Activated CD4-positive, alpha-beta T cell treated with anti-CD3 and anti-CD28 coated beads, Interleukin-10, Interleukin-2, amounts not matched to agents 100 ng/mL and 50 ng/mL, durations not matched to agents 16 hours and 8 hours (primary cell): Measurements from ENCODE around the gene ATP5F1D.

Source experiments
- DNase-seq: peaks from one replicate; pipeline ENCODE4 v3.0.0-alpha.2; 2020

The ATP5F1D gene

DNA sequence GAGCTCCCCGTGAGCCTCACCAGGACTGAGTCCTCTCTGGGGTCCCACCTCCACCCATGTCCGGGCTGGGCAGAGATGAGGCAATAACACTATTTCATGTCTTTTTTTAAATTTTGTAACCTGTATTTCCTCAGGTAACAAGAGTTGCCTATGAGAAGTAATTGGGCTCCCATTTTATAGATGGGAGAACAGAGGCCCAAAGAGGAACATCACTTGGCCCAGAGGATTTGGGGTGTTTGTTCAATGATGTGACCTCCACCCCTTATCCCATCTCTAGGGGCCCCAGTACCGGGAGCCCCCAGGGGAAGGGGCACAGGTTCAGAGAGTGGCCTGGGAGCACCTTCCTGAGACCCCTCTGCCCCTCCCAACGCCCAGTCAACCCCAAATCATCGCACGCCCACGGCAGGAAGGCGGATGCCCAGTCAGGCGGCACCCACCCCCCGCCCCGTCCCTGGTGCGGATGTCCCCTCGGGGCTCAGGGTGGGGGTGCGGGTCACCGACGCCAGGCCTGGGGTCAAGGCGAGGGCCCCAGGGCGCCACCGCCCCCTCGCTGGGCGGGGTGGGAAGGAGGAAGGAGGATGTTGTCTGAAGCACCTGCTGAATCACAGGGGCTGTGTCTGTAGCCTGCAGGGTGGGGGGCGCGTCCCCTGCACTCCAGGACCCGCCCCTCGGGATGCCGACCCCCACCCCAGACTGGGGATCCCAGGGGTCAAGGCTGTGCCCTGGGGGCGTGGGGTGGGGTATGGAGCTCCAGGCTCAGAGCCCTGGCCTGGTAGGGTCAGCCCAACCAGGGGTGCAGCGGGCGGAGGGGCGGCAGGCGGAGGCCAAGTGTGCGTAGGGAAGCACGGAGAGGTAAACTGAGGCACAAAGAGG lies 18.6 kb downstream of the ATP5F1D start:
- DNase-seq, result peak; percentile 62

DNA sequence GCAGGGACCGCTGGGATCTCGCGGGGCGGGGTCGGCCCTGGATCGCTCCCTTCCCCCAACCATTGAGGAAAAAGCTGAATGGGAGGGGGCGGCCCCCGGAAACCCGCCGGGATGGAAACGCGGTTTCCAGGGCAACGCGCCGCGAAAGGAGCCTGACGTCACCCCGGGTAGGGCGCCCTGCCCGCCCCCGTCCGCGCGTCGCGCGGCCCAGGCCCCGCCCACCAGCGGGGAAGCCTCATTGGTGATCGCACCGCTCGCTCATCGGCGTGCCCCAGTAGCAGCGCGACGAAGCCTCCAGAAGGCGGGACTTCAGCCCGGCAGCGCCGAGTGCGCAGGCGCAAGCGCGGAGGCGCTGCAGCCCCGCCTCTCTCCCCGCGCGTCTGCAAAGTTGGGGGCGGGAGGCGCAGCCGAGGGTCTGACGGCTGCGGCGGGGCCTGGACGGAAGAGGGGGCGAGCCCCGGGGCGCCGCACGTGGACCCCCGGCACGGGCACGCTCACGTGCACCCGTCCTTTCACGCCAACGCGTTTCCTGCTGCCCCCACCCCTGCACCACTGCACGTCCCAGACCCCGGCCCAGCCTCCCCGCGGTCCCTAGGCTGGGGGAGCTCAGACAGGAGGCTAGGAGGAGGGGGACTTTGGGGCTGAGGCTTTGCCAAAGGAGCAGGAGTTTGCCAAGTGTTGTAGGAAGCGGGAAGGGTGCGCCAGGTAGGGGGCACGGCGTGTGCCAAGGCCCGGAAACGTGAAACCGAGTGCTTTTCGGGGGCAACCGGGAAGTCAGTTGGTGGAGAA lies 19.4 kb downstream of the ATP5F1D start:
- DNase-seq, result peak; percentile 99

DNA sequence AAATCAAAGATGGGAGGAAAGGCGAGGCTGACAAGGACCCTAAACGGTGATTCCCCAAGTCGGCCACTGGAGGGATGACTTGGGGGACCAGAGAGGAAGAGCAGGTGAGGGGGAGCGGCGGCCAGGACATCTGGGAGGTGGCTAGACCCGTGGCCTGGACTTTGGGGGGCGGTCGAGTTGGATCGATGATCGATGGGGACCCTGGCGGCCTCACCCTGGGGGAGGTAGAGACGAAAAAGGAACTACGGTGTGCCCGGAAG lies 19.9 kb downstream of the ATP5F1D start:
- DNase-seq, result peak; percentile 35

DNA sequence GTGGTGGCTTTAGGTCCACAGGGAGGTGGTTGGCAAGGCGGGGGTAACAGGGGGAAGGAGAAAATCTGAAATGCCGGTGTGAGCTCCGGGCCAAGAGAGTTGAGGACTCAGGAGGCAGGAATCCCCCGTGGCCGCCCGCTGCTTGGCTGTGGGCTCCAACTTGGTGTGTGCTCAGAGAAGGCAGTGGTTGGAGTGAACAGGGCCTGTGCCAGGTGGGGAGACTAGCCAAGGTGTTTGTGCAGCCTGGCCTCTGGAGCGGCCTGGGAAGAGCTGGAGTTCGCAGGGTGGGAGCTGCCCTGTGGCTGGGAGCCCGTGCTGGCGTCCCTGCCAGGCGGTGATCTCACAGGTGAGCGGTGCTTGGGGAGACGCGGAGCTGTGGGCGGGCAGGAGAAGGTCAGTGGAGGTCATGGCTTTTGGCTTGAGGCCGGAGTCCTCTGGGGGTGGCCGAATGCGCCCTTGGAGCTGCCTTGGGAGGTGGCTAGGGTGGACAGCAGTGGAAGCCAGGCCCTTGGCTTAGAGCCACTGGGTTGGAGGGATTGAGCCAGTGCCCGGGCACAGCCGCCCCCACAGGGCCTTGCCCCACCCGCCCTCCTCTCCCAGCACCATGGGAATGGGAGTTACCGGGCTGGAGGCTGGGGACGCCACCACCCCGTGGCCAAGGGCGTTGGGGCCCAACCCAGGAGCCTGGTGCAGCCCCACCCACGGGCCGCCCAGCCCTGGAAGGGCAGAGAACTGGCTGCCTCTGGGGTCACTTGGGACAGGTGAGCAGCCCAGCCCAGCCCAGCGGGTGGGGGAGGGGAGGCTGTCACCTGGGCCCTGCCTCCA lies 20.5 kb downstream of the ATP5F1D start:
- no peak for DNase-seq

DNA sequence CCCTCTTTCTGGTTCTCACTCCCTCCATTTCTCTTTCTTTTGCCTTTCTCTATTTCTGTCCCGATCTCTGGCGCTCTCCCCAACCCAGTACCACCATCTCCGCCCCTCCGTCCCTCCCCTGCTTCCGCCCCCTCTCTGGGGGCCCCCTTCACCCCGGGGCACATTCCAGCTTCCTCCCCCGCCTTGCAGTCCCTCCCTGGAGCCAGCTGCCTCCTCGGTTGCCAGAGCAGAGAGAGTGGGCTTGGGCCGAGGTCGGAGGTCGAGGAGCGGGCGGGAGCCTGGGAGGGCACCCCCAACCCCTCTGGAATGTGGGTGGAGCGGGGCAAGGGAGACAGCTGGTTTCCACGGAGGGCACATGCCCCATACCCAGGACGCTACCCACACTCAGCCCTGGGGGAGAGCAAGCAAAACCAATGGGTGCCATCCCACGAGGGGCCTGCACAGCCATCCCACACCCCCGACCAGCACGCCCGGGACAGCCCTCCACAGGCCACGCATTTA lies 21.1 kb downstream of the ATP5F1D start:
- no peak for DNase-seq

DNA sequence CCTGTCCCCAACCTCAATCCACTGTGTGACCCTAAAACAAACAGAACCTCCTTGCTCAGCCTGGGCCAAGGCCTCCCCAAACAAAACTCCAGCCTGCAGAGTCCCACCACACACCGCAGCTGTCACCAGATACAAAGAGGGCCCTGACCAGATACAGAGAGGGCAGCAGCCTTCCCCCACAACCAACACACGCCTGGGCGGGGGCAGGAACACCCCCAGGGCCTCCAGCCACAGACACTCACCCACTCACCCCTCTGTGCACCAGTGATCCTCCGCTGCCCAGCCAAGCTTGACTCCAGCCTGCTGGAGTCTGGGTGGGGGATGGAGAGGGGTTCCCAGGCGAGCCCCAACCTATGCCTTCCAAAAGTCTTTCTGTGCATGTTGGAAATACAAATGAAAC lies 21.6 kb downstream of the ATP5F1D start:
- no peak for DNase-seq

DNA sequence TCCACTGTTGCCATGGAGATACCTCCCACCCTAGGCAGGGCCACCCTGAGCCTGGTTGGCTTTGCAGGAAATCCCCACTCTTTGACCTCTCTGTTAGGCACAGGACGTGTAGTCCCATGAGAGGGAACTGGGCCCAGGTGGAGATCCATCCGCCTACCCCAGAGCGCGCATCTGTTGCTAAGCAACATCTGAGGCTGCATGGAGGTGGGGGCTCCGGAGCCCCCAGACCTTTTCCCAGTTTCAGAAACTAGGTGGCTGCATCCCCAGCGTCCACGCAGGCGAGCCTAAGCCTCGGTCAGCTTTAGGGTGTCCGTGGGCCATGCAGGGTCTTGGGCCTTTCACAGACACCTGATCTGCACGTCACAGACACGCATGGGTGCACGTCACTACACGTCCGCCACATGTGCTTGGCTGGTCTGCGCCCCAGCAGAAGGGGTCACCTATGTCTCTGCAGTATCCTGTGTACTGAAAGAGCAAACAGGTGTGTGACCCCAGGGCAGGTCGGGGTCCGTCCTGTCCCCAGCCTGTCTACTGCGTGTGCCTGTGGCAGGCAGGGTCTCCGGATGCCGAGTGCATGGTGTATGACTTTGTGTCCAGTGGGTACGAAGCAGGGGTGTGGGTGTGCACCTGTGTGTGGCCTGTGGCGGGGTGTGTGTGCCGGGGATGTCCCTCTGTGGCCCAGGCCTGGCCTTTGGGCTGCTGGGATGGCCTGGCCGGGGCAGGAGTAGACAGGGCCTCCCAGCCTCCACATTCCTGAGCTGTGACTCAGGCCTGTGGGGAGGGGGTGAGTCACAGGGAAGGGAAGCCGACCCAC lies 23.5 kb downstream of the ATP5F1D start:
- no peak for DNase-seq

DNA sequence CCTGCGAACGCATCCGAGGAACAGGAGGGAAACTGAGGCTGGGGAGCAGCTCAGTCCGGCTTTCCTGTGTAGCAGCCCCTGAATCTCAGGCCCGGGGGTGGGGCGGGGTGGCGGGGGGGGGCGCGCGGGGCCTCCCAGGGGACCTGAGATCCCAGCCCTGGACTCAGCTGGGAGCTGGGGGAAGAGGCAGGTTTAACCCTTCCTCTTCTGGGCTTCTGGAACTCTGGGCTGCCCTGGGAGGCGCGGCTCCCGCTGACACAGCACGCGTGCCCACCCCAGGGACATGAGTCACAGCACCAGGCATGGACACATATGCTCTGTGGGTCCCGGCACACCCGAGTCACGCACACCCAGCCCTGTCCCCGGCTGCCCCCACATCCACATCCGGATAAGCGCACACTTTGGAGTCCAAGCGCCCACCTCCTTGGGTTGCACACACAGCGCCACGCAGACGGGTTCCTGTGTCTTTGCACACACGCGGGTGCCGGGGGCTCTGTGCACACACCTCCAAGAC lies 24.1 kb downstream of the ATP5F1D start:
- peak; percentile 35 for DNase-seq

DNA sequence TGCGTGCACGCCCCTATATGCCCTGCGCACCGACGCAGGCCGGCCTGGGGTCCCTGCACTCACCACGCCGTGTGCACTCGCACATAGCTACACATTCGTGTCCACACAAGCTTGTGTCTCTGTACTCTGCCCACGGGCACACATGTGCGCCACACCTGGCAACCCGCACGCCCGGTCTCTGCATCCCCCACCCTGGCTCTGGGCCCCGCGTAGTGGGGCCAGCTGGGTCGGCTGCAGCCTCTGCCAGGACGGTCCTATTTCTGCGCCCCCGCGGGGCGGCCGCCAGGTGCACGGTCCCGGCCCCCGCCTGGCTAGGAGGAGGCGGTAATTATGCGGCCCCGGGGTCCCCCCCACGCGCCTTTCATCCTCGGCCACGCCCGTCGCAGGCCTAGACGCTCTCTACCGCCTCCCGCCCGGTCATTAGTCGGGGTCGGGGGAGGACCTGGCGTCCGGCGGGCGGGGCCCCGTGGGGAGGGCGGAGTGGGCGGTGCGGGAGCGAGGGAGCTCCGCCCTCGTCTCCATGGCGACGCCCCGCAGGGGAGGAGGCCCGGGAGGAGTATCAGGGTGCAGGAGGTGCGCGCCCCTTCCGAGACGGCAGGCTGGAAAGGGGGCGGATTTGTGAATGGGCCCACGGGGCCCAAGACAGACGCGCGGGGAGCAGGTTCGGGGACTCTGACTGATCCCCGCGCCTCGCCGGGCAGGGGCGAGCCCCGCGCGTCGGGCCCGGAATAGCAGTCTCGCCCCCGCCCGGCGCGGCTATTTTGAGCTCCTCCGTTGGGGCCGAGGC lies 24.8 kb downstream of the ATP5F1D start:
- peak; percentile 94 for DNase-seq

DNA sequence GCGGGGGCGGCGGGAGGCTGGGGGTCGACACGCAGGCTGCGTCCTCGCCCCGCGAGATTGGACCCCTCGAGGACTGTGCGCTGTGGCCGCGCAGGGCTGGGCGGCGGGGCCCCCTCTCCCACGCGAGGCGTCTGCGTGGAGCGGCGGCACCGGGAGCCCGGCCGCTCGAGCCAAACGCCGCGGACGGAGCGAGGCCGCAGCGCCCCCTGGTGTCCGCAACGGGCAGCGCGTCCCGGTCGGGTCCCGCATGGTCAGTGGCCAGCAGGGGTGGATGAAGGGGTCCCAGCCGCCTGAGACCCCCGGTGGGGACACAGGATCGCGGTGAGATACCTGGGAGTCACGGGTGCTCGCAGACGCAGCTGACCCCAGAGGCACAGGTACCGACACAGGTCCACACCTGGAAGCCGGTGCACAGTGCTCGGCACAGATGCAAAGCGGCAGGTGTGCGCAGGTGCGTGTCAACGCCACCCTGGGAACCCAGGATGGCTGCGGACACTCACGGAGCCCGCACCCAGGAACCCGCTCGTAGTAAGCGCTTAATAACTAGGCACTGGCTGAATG lies 25.4 kb downstream of the ATP5F1D start:
- peak; percentile 73 for DNase-seq

DNA sequence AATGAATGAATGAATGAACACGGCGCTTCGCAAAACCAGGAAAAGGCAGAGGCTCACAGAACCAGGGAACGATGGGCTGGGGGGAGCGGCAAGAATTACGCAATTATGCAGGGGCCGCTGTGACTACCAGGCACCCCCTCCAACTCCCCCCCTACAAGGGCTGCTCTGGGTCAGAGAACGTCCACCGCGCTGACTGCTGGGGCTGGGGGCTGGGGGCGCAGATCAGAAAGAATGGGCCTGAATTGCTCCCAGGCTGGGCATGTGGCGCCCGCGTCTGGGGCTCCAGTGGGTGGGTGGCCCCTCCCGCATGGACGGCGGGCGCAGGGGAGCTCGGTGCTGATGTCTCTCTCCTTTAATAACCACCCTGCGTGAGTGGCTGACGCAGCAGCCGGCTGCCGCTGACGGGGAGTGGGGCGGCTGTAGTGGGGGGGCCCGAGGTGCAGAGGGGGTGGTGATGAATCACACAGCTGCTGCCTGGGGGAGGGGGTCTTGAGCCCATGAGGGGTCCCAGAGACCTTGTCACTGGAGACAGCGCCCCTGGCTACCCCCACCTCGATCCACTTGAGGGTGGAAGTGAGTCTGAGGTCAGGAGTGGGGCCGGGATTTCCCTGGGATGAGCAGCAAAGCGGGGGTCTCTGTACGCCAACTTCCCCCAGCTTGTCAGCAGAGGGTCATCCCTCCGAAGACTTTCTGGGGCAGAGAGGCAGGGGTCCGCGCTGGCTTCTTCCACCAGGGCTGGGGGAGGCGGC lies 26.1 kb downstream of the ATP5F1D start:
- DNase-seq, result no peak

DNA sequence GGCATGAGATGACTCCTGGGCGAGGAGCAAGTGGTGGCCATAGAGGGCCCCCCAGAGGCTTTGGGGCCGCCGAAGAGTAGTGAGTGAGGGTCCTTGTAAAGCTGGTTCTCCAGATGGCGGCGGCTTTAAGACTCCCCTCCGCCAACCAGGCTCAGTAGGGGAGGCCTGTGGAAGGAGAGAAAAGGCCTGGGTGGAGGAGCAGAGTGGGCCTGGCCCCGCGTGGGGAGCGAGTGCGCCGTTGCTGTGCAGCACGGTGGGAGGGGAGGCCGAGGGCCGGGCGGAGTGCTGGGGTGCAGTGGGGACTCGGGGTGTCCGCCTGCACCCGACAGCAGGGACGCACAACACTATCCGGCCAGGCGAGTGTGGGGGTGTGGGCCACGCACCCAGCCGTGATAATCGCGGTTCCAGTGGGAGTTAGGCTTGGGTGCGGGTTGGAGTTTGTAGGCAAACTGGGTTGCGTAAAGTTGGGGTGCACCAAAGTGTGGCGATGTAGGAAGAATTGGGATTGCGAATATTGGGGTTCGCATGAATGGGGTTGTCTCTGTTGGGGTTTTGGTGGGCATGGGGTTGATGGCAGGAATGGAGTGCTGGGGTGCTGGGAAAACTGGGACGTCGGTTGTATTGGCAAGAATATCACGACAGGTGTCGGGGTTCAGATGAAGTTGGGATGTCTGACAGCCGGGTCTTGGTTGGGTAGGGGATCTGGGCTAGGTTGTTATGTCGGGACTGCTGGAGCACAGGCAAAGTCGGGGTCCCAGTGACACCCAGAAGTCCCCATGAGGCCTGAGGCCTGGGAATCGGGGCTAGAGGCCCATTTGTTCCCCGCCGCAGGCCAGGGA lies 26.9 kb downstream of the ATP5F1D start:
- no peak for DNase-seq

DNA sequence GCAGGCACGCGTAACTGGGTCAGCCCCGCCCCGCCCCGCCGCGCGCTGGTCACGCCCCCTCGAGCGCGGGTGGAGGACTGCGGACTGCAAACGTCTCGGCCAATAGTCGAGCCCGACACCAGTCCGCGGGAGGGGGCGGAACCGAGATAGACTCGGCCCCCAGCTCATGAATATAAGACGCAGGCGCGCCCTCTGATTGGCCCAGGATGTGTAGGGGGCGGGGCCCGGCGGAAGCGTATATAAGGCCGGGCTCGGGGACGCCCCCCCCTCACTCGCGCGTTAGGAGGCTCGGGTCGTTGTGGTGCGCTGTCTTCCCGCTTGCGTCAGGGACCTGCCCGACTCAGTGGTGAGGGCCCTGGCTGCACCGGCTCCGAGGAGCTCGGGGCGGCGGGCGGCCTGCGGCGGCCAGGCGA lies 27.5 kb downstream of the ATP5F1D start, which contains the start of gene CIRBP:
TSS of gene CIRBP (plus strand) at position 268 of the 413 bp plus-strand sequence. CDS start 1,602 bp downstream, outside the sequence.
- DNase-seq, result peak; percentile 100

DNA sequence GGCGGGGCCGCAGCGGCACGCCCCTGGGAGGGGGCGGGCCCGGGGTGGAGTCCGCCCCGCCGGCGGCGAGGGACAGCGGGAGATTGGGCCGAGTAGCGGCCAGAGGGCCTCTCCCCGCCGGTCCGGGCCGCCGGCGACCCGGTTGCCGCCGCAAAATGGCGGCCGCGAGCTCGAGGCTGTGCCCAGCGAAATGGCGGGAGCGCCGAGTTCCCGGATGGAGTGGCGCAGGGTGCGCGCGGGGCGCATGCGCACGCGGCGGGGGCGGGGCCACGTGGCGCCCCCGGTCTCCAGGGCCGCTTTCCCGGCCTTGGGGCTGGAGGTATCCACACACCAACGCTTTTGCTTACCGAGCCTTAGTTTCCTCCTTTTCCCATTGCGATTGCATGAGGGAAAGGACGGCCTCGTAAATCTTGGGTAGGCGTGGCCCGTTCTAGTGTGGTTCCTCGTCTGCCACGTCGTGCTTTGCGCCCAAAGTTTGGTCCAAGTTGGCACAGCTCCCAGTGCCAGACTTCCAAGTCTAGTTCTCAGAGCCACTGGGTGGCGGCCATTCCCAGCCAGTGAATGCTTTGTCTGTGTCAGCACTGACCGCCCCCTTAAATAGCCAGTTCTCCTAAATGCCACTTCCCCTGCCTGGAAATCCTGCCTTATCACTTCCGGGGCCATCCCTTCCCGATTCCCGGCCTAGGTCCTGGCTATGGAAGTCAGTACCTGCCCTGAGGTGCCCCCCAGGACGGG lies 28.1 kb downstream of the ATP5F1D start:
- DNase-seq, result peak; percentile 91

DNA sequence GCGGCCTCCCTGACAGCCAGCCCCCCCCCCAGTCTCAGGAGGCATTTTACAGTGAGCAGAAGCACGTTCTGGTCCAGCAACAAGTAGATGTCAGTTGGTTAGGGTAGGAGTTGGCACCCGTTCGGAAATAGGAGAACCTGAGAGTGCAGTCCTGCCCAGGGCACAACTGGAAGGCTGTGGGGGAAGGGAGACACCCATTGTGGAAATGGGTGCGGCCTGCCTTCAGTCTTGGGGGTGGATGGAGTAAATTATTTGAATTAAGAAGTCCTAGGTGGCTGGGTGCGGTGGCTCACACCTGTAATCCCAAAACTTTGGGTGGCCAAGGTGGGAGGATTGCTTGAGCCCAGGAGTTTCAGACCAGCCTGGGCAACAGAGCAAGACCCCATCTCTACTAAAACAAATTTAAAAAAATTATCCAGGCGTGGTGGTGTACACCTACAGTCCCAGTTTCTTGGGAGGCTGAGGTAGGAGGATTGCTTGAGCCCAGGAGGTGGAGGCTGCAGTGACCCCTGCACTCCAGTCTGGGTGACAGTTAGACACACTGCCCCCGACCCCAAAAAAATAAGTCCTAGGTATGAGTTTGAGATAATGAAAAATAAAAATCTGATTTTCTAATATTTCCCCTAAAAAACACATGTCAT lies 28.8 kb downstream of the ATP5F1D start:
- peak; percentile 43 for DNase-seq

DNA sequence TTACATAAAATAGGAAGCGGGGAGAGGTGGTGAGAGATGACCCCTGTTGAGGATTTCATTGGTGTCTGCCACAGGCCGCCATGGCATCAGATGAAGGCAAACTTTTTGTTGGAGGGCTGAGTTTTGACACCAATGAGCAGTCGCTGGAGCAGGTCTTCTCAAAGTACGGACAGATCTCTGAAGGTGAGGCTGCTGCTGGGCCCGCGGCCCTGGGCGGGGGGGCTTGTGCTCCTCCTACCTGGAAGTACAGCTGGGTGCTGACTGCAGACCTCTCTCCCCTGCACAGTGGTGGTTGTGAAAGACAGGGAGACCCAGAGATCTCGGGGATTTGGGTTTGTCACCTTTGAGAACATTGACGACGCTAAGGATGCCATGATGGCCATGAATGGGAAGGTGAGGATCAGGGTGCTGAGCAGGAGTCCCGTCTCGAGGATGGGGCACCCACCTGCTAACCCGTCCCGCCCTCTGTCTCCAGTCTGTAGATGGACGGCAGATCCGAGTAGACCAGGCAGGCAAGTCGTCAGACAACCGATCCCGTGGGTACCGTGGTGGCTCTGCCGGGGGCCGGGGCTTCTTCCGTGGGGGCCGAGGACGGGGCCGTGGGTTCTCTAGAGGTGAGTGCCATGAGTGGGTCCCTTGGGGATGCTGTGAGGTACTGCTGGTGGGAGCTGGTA lies 29.4 kb downstream of the ATP5F1D start:
- DNase-seq, result no peak
